Loucy (cell line): ENCODE data around the gene CFAP73.

Source experiments
- CTCF ChIP-seq: fragments of 200-600 bp; sonication (generic); conservative IDR thresholded peaks from 2 replicates; pipeline ENCODE4 v1.5.1; 2014; ENCODE audit warnings: mild to moderate bottlenecking, antibody characterized with exemption, low read length
- EZH2phosphoT487 ChIP-seq: fragments of 200-600 bp; IDR thresholded peaks from 2 replicates; pipeline ENCODE4 v1.6.1; 2018; ENCODE audit warnings: antibody characterized with exemption, mild to moderate bottlenecking, moderate library complexity, borderline replicate concordance

- TF ChIP-seq CTCF (no peak), EZH2phosphoT487 (no peak)
Observed at GRCh38 chr12:113106361-113106760, 43.2 kb upstream of the CFAP73 start.
